ENCODE results near the gene CDH4. TPM values are rescaled to one million over a fixed set of nuclear protein-coding genes. Genes with fewer than 3 reads are reported as not detected.

The CDH4 gene
- total and polyA plus RNA-seq, 9 of the 15 experiments (the other 6 are each of a cell fraction or from before 2014, with no cell fraction given): 0.04 TPM; not detected in 8

DNA sequence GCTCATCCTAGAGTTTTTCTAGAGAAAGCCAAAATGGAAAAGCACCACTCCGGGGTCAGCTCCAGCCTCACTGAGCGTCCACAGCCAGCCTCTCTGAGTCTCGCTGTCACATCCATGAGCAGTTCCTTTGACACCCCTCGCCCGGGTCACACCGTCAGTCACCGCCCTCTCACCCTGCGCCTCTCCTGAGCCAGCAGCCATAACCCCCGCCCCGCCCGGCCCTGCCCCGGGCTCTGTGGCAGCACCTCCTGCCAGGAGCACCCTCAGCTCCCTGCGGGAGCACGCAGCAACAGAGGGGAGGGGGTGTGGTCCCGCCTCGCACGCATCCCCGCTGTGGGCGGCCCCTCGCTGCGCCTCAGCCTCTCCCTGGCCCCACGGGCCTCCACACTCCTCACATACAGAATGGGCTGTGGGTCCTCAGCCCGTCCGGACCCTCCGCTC, 545.9 kb downstream of the CDH4 start:
- H3K36me3 ChIP-seq (ENCODE audit: control insufficient read depth, insufficient read depth, low read length): no peaks in the 10 kb centered on the region
- no peak overlapping the region for H3K9ac ChIP-seq (ENCODE audit: insufficient read depth in 1 of 2, low read depth in 2 of 2, low read length in 2 of 2)
- POLR2A ChIA-PET: interaction anchor here (0.6 kb wide), 1 partner anchor 920 kb away, joined by 3 read pairs; no protein-coding TSS in a partner anchor
- no peak overlapping the region for H3K4me3 ChIP-seq
- ATAC-seq: no peak
- H3K9me1 ChIP-seq (ENCODE audit: control insufficient read depth, insufficient read depth, low read length): no peaks in the 10 kb centered on the region
- H3K27ac ChIP-seq (ENCODE audit: extremely low read depth, low read depth, low read length): no peak overlapping the region
- in situ Hi-C loops (cut with MboI): no loop called here
- no peak for FAIRE-seq
- CTCF ChIA-PET (ENCODE audit: low intra/inter-chr PET ratio): no interaction called here
- no peak for DNase-seq (ENCODE audit: extremely low read depth in 1 of 4, low spot score in 3 of 4)
- no peaks in the 10 kb centered on the region for H3K79me2 ChIP-seq (ENCODE audit: control insufficient read depth, insufficient read depth, low read length)
- 2% methylated on average over 22 of the region's 25 CpGs for WGBS (ENCODE audit: insufficient coverage, low coverage, missing lambda C conversion rate)
- intact Hi-C loops (cut with micrococcal nuclease): no loop called here
- 0 out of 2 replicates have a peak, but pooled peaks cover 14% of the 10 kb centered on the region for H4K20me1 ChIP-seq (replicated peaks; ENCODE audit: control insufficient read depth, insufficient read depth, low read length)
- peaks cover 0 to 2% of the 10 kb centered on the region in 2 experiments; a peak in 1 of 5 replicates for H3K4me1 ChIP-seq (replicated peaks in 1 of 2; ENCODE audit: control insufficient read depth in 2 of 2, insufficient read depth in 2 of 2, low read length in 2 of 2)
- no TSS peak for BruUV-seq (replicated peaks)
- no peak overlapping the region for H3K4me2 ChIP-seq (ENCODE audit: insufficient read depth, low read length)
- peaks cover 23 to 56% of the 10 kb centered on the region in 2 experiments for H3K27me3 ChIP-seq (ENCODE audit: control insufficient read depth in 2 of 2, insufficient read depth in 2 of 2, low read length in 2 of 2)
- no peak overlapping the region for H2AFZ ChIP-seq (ENCODE audit: low read depth, low read length)
- H3K9me3 ChIP-seq (replicated peaks; ENCODE audit: control insufficient read depth, insufficient read depth, low read depth, low read length): no peaks in the 10 kb centered on the region
- TF ChIP-seq JUN (IDR thresholded peaks at IDR 0.05; ENCODE audit: borderline replicate concordance, low read depth, low read length) (no peak), JUN (CRISPR knock-in tag; IDR thresholded peaks at IDR 0.05; ENCODE audit: borderline replicate concordance) (no peak), ETV6 (IDR thresholded peaks at IDR 0.05; ENCODE audit: borderline replicate concordance in 1 of 2, low read depth in 2 of 2, low read length in 1 of 2) (no peak), ETV6 (CRISPR knock-in tag; IDR thresholded peaks at IDR 0.05; ENCODE audit: borderline replicate concordance) (no peak), POLR3G (IDR thresholded peaks at IDR 0.05; ENCODE audit: extremely low read depth, insufficient read length, insufficient replicate concordance) (no peak), ELF1 (tag; IDR thresholded peaks at IDR 0.05) (no peak), FOXK1 (CRISPR knock-in tag; IDR thresholded peaks at IDR 0.05; ENCODE audit: borderline replicate concordance) (no peak), ZKSCAN8 (CRISPR knock-in tag; IDR thresholded peaks at IDR 0.05) (no peak), ZNF707 (CRISPR knock-in tag; conservative IDR thresholded peaks at IDR 0.05) (no peak), KDM5B (IDR thresholded peaks at IDR 0.05; ENCODE audit: insufficient replicate concordance, low read depth, low read length) (no peak)
- TF ChIP-seq, protein P1, sequence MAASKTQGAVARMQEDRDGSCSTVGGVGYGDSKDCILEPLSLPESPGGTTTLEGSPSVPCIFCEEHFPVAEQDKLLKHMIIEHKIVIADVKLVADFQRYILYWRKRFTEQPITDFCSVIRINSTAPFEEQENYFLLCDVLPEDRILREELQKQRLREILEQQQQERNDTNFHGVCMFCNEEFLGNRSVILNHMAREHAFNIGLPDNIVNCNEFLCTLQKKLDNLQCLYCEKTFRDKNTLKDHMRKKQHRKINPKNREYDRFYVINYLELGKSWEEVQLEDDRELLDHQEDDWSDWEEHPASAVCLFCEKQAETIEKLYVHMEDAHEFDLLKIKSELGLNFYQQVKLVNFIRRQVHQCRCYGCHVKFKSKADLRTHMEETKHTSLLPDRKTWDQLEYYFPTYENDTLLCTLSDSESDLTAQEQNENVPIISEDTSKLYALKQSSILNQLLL (CRISPR knock-in tag; IDR thresholded peaks at IDR 0.05; ENCODE audit: borderline replicate concordance): no peak
- TF ChIP-seq, protein P2, sequence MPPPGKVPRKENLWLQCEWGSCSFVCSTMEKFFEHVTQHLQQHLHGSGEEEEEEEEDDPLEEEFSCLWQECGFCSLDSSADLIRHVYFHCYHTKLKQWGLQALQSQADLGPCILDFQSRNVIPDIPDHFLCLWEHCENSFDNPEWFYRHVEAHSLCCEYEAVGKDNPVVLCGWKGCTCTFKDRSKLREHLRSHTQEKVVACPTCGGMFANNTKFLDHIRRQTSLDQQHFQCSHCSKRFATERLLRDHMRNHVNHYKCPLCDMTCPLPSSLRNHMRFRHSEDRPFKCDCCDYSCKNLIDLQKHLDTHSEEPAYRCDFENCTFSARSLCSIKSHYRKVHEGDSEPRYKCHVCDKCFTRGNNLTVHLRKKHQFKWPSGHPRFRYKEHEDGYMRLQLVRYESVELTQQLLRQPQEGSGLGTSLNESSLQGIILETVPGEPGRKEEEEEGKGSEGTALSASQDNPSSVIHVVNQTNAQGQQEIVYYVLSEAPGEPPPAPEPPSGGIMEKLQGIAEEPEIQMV (tag; conservative IDR thresholded peaks at IDR 0.05; ENCODE audit: low read depth): no peak
- TF ChIP-seq, protein P3, sequence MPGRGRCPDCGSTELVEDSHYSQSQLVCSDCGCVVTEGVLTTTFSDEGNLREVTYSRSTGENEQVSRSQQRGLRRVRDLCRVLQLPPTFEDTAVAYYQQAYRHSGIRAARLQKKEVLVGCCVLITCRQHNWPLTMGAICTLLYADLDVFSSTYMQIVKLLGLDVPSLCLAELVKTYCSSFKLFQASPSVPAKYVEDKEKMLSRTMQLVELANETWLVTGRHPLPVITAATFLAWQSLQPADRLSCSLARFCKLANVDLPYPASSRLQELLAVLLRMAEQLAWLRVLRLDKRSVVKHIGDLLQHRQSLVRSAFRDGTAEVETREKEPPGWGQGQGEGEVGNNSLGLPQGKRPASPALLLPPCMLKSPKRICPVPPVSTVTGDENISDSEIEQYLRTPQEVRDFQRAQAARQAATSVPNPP (IDR thresholded peaks at IDR 0.05; ENCODE audit: borderline replicate concordance, insufficient read depth, insufficient read length): no peak
- TF ChIP-seq, protein P4, sequence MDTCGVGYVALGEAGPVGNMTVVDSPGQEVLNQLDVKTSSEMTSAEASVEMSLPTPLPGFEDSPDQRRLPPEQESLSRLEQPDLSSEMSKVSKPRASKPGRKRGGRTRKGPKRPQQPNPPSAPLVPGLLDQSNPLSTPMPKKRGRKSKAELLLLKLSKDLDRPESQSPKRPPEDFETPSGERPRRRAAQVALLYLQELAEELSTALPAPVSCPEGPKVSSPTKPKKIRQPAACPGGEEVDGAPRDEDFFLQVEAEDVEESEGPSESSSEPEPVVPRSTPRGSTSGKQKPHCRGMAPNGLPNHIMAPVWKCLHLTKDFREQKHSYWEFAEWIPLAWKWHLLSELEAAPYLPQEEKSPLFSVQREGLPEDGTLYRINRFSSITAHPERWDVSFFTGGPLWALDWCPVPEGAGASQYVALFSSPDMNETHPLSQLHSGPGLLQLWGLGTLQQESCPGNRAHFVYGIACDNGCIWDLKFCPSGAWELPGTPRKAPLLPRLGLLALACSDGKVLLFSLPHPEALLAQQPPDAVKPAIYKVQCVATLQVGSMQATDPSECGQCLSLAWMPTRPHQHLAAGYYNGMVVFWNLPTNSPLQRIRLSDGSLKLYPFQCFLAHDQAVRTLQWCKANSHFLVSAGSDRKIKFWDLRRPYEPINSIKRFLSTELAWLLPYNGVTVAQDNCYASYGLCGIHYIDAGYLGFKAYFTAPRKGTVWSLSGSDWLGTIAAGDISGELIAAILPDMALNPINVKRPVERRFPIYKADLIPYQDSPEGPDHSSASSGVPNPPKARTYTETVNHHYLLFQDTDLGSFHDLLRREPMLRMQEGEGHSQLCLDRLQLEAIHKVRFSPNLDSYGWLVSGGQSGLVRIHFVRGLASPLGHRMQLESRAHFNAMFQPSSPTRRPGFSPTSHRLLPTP (IDR thresholded peaks at IDR 0.05; ENCODE audit: borderline replicate concordance, extremely low read depth, insufficient read length): no peak
